Thyroid gland (tissue), 4 donors: Measurements from ENCODE around the gene COPZ2. TPM values are rescaled to one million over a fixed set of nuclear protein-coding genes. Genes with fewer than 3 reads are reported as not detected.
"Not testable (repeated sequence)": the region's sequence is repeated elsewhere in the genome, so short reads cannot be mapped to it uniquely, and the experiment has no call there.

ENCODE experiments used
- DNase-seq, 2 donors: peaks; one replicate each; pipeline ENCODE4 v3.0.0-alpha.2; 2019
- H3K27ac ChIP-seq, 3 donors: fragments of 200-600 bp; sonication (generic); 1 replicate in 2 of 3; 2 replicates in 1 of 3; pipeline ENCODE4 v1.5.1; 2016 to 2019; ENCODE audit warnings: mild to moderate bottlenecking in 1 of 3, moderate library complexity in 1 of 3
- H3K27me3 ChIP-seq: fragments of 200-600 bp; sonication (generic); one replicate; pipeline ENCODE4 v1.5.1; 2019
- H3K36me3 ChIP-seq, 2 donors: fragments of 200-600 bp; sonication (generic); one replicate each; pipeline ENCODE4 v1.5.1; 2016 to 2019
- H3K4me1 ChIP-seq, 2 donors: fragments of 200-600 bp; sonication (generic); one replicate each; pipeline ENCODE4 v1.5.1; 2017 to 2019
- H3K4me3 ChIP-seq, 3 donors: fragments of 200-600 bp; sonication (generic); replicated peaks in 1 of 3; 1 replicate in 2 of 3; 2 replicates in 1 of 3; pipeline ENCODE4 v1.5.1; 2016; ENCODE audit warnings: mild to moderate bottlenecking in 1 of 3
- H3K9me3 ChIP-seq: fragments of 200-600 bp; sonication (generic); one replicate; pipeline ENCODE4 v1.5.1; 2017
- POLR2A ChIP-seq, 2 donors: fragments of 450-650 bp; IDR thresholded peaks; one replicate each; pipeline ENCODE4 v1.6.1; 2017; ENCODE audit warnings: antibody characterized with exemption in 2 of 2, mild to moderate bottlenecking in 2 of 2, moderate library complexity in 1 of 2
- WGBS, 2 donors: methylation state at CpG; one replicate each; pipeline ENCODE4 v1.1.5; 2017; 5-methylcytosine and 5-hydroxymethylcytosine counted together
- intact Hi-C: fragments of 100-400 bp; cut with DNase I; formaldehyde crosslinking; loops from one replicate; pipeline ENCODE4 v1.15.1; 2023
- total RNA-seq, 4 donors: library from RNA; depleted of rRNA; stranded (reverse); fragments of >200 nt; gene quantifications; one replicate each; pipeline ENCODE4 v1.2.3, GENCODE V29; 2016
- TF ChIP-seq, protein P1 (sequence below), 6 experiments: fragments of 200-600 bp in 3 of 6; fragments of 450-650 bp in 3 of 6; sonication (generic) in 3 of 6; IDR thresholded peaks; one replicate each; pipeline ENCODE4 v1.5.1; 2016 to 2019; ENCODE audit warnings: antibody characterized with exemption in 6 of 6, mild to moderate bottlenecking in 2 of 6, inconsistent platforms in 1 of 6, moderate library complexity in 1 of 6

COPZ2 gene, protein sequence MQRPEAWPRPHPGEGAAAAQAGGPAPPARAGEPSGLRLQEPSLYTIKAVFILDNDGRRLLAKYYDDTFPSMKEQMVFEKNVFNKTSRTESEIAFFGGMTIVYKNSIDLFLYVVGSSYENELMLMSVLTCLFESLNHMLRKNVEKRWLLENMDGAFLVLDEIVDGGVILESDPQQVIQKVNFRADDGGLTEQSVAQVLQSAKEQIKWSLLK
- total RNA-seq = 10 to 100 TPM; 19.3 to 55.8 (median 45.2) TPM

DNA sequence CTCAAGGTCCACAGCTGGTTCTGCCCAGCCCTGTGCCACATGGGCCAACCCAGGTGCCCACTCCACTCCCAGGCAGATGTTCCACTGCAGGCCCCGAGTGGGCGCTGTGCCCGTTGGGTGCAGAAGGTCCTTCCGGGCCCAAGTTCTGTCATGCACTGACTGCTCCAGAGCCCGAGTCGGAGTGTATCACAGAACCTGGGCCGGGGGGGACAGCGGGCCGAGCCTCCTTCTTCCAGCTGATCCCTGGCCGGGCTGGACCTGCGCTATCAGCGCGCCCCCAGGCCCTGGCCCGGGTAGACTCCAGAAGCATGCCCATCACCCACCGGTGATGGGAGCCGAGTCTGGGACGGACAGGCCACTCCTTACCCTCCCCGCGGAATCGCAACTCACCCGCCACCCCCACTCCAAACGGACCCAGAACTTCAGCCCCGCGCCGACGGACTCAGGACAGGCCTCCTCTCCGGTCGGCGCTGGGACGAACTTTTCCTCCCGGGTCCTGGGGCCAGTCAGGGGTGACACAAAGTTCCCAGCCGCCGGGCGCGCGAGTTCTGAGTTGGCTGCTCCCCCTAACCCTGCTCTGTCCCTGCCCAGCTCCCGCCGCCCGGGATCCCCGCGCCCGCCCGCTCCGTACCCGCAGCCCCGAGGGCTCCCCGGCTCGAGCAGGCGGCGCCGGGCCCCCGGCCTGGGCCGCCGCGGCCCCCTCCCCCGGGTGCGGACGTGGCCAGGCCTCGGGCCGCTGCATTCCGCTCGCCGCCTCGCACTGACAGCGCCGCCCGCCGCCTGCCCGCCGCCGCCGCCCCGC is at the start of gene COPZ2:
TSS of gene COPZ2 (minus strand) at position 762 of the 802 bp plus-strand sequence. CDS start at position 742, 20 bp downstream.
- DNase-seq = peak; percentile 83 to 84
- intact Hi-C loops = no loop called here

DNA sequence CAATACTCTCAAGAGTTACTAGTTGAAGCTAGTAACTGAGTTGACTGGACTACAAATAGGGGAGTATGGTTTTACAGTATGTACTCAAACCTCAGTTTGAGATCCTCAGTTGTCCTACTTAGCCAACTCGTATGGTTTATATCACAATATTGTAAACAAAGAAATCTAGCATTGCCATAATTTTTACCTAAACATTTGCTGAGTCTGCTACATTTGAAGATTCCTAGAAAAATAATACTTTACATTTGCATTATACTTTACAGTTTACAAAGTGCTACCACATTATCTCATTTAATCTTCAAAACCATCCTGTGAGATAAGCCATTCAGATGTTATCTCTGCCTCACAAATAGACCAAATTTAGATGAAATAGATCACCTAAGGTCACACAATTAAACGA is 47.3 kb upstream of the COPZ2 start:
- 44 to 48% methylated on average over 2 of the region's 2 CpGs for WGBS, 2 donors
- no peaks in the 10 kb centered on the region for H3K36me3 ChIP-seq
- DNase-seq = no peak
- peaks cover 26 to 34% of the 10 kb centered on the region in 2 donors for H3K4me1 ChIP-seq
- no peak overlapping the region for H3K4me3 ChIP-seq
- intact Hi-C loops = no loop called here
- no peaks in the 10 kb centered on the region for H3K27me3 ChIP-seq
- no peak for TF ChIP-seq POLR2A (IDR thresholded peaks at IDR 0.05)
- TF ChIP-seq, protein P1, sequence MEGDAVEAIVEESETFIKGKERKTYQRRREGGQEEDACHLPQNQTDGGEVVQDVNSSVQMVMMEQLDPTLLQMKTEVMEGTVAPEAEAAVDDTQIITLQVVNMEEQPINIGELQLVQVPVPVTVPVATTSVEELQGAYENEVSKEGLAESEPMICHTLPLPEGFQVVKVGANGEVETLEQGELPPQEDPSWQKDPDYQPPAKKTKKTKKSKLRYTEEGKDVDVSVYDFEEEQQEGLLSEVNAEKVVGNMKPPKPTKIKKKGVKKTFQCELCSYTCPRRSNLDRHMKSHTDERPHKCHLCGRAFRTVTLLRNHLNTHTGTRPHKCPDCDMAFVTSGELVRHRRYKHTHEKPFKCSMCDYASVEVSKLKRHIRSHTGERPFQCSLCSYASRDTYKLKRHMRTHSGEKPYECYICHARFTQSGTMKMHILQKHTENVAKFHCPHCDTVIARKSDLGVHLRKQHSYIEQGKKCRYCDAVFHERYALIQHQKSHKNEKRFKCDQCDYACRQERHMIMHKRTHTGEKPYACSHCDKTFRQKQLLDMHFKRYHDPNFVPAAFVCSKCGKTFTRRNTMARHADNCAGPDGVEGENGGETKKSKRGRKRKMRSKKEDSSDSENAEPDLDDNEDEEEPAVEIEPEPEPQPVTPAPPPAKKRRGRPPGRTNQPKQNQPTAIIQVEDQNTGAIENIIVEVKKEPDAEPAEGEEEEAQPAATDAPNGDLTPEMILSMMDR (IDR thresholded peaks at IDR 0.05) = no peak
- H3K27ac ChIP-seq = peak overlapping the region; percentile 49 to 90 (median 79)
- no peaks in the 10 kb centered on the region for H3K9me3 ChIP-seq

More for the DNA sequence above, at the start of gene COPZ2:
- Histone ChIP-seq H3K36me3 (no peaks in the 10 kb centered on the region), H3K4me1 (peaks cover 0 to 11% of the 10 kb centered on the region in 2 donors), H3K27me3 (no peaks in the 10 kb centered on the region), H3K27ac (peak within 1 kb of the TSS; percentile 66 to 78 (median 75)), H3K9me3 (no peaks in the 10 kb centered on the region), H3K4me3 (peak within 1 kb of the TSS; percentile 10 to 68 (median 13))
- 2 to 3% methylated on average over 6 to 17 of the region's 73 CpGs for WGBS, 2 donors
- TF ChIP-seq, protein P1 (IDR thresholded peaks at IDR 0.05) = peak; percentile 26 to 67 (median 56)
- TF ChIP-seq POLR2A (IDR thresholded peaks at IDR 0.05) = no peak

DNA sequence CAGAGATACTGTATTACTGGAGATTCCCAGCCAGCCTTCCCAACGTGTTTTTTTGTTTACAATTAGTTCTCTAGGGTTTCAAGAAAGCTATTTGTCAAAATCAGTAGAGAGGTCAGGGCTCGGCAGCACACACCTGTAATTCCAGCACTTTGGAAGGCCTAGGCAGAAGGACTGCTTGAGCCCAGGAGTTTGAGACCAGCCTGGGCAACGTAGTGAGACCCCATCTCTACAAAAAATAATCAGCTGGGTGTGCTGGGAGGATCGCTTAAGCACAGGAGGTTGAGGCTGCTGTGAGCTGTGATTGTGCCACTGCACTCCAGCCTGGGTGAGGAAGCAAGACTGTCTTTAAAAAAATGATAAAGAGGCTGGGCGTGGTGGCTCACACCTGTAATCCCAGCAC is 44.3 kb upstream of the COPZ2 start:
- Histone ChIP-seq H3K9me3 (no peaks in the 10 kb centered on the region), H3K4me3 (no peak overlapping the region), H3K27me3 (no peaks in the 10 kb centered on the region), H3K4me1 (peaks cover 33 to 45% of the 10 kb centered on the region in 2 donors), H3K27ac (peak overlapping the region in 1 of 3 donors; percentile 15), H3K36me3 (no peaks in the 10 kb centered on the region)
- intact Hi-C loops = loop anchor here (2.0 kb wide), 1 partner anchor 49 kb away; no protein-coding TSS in a partner anchor
- 86 to 88% methylated on average over 5 of the region's 5 CpGs for WGBS, 2 donors
- no peak for TF ChIP-seq POLR2A (IDR thresholded peaks at IDR 0.05)
- TF ChIP-seq, protein P1 (IDR thresholded peaks at IDR 0.05) = no peak
- DNase-seq = no peak

DNA sequence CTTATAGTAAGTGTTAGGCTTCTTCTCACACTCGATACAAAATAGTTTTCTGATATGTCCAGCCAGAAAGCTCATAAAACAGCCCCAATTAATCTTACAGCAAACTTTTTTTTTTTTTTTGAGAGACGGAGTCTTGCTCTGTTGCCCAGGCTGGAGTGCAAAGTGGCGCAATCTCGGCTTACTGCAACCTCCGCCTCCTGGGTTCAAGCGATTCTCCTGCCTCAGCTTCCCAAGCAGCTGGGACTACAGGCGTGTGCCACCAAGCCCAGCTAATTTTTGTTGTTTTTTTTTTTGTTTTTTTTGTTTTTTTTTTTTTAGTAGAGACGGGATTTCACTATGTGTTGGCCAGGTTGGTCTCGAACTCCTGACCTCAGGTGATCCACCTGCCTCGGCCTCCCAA is 39.6 kb upstream of the COPZ2 start:
- H3K9me3 ChIP-seq, H3K36me3 ChIP-seq, H3K27me3 ChIP-seq, intact Hi-C loops, DNase-seq, H3K4me3 ChIP-seq: not testable (repeated sequence)
- peaks cover 40 to 55% of the 10 kb centered on the region in 2 donors for H3K4me1 ChIP-seq
- WGBS, 2 donors = 83 to 84% methylated on average over 10 of the region's 10 CpGs
- peak overlapping the region; percentile 79 to 93 (median 91) for H3K27ac ChIP-seq

DNA sequence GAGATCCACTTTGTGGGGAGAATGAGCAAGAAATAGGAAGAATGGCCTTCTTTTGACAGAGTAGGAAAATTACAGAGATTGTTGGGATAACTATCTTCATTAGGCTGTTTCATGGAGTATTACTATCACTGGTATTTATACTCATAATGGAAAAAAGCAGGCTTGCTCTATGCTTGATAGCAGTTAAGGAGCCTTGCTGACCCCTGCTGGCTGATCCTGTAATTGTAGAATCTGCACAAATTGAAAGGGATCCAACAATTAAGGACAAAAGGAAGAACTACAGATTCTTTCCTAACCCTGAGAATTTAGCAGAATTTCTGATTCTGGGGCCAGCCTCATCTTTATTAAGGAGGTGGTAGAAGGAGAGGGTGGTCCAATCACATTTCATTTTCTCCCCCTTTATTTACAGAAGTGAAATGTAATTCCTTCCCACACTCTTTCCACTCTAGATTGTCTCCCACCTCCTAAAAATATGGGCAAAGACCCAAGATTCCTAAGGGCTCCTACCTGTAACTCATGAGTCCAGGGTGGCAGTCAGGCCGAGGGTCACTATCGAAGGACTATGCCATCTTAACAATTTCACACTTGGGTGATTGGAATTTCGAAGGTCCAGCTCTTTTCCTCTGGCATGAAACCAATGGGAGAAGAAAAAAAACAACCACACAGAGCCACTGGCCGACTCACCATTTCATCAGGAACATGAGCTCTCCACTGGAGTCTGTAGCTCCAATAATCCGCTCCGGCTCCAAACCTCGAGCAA is 36.9 kb upstream of the COPZ2 start:
- WGBS, 2 donors = 29% methylated on average over 7 of the region's 7 CpGs
- Histone ChIP-seq H3K27ac (peak overlapping the region; percentile 79 to 93 (median 91)), H3K9me3 (no peaks in the 10 kb centered on the region), H3K4me3 (no peak overlapping the region), H3K4me1 (peaks cover 43 to 51% of the 10 kb centered on the region in 2 donors), H3K36me3 (peaks cover 0 to 4% of the 10 kb centered on the region in 2 donors), H3K27me3 (no peaks in the 10 kb centered on the region)
- intact Hi-C loops = loop anchor here (5.0 kb wide), 1 partner anchor 47 kb away; no protein-coding TSS in a partner anchor
- peak in 1 of 2 donors; percentile 39 for TF ChIP-seq POLR2A (IDR thresholded peaks at IDR 0.05)
- TF ChIP-seq, protein P1 (IDR thresholded peaks at IDR 0.05) = peak; percentile 61 to 97 (median 84)
- DNase-seq = peak; percentile 86

DNA sequence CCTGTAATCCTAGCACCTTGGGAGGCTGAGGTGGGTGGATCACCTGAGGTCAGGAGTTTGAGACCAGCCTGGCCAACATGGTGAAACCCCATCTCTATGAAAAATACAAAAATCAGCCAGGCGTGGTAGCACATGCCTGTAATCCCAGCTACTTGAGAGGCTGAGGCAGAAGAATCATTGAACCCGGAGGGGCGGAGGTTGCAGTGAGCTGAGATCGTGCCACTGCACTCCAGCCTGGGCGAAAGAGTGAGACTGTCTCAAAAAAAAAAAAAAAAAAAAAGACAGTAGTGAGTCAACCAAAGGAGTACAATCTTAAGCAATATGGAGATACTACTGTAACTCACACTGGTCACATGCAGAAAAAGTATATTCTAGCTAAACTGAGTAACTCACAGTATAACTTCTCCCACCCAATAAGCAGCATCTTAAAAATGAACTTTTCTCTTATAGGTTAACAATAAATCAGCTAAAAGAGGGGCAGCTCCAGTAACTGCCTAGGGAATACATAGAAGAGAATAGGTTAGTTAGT is 36.0 kb upstream of the COPZ2 start:
- peak overlapping the region; percentile 79 to 91 (median 88) for H3K27ac ChIP-seq
- intact Hi-C loops = loop anchor here (5.0 kb wide), 1 partner anchor 46 kb away; no protein-coding TSS in a partner anchor
- peak; percentile 65 for DNase-seq
- H3K36me3 ChIP-seq, H3K9me3 ChIP-seq, H3K4me3 ChIP-seq, H3K27me3 ChIP-seq: not testable (repeated sequence)
- H3K4me1 ChIP-seq = peaks cover 43 to 51% of the 10 kb centered on the region in 2 donors
- 39 to 56% methylated on average over 5 of the region's 5 CpGs for WGBS, 2 donors

DNA sequence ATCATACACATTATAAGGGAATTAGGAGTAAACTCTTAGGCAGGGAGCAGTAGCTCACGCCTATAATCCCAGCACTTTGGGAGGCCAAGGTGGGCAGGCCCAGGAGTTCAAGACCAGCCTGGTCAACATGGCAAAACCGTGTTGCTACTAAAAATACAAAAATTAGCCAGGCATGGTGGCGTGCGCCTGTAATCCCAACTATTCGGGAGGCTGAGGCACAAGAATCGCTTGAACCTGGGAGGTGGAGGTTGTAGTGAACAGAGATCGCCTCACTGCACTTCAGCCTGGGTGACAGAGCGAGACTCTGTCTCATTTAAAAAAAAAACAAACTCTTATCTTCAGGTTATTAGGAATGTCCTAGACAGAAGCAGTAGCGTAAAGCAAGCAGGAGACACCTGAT is 35.2 kb upstream of the COPZ2 start:
- intact Hi-C loops = loop anchor here (5.0 kb wide), 1 partner anchor 46 kb away; no protein-coding TSS in a partner anchor
- not testable (repeated sequence) for DNase-seq, H3K9me3 ChIP-seq, H3K27me3 ChIP-seq, H3K36me3 ChIP-seq, H3K4me3 ChIP-seq
- 83 to 84% methylated on average over 9 of the region's 9 CpGs for WGBS, 2 donors
- H3K27ac ChIP-seq = peak overlapping the region; percentile 79 to 91 (median 88)
- H3K4me1 ChIP-seq = peaks cover 45 to 54% of the 10 kb centered on the region in 2 donors
